K562 (cell line): ENCODE results near the gene PIRT. TPM values are rescaled to one million over a fixed set of nuclear protein-coding genes. Genes with fewer than 3 reads are reported as not detected.

Source experiments
- CC2D1A ChIP-seq: fragments of 450-650 bp; IDR thresholded peaks from 2 replicates; pipeline ENCODE4 v1.6.1; 2017; ENCODE audit warnings: mild to moderate bottlenecking
- RAD21 ChIP-seq, 2 experiments: fragments of 250-450 bp in 1 of 2; fragments of 450-650 bp in 1 of 2; sonication (Bioruptor Pico) in 1 of 2; formaldehyde crosslinking in 1 of 2; IDR thresholded peaks in 1 of 2; conservative IDR thresholded peaks in 1 of 2; 2 replicates each; pipeline versions ENCODE4 v1.4.0 to v1.8.0; 2020 to 2022; ENCODE audit warnings: mild to moderate bottlenecking in 2 of 2, moderate library complexity in 1 of 2
- ZNF384 ChIP-seq: IDR thresholded peaks from 2 replicates; pipeline ENCODE4 v1.6.1; 2012; ENCODE audit warnings: low read depth, low read length, improper control_type of control experiment
- polyA plus RNA-seq, 8 experiments: library from polyadenylated mRNA; depleted of rRNA in 4 of 8; stranded (reverse) in 5 of 8; unstranded in 3 of 8; fragments of >200 nt; fragmentation: Nextera tagmentation in 2 of 8; fragmentation: Illumina TruSeq in 1 of 8; extraction: Ambion mirVana in 2 of 8; extraction: Trizol in 1 of 8; gene quantifications; 2 replicates each; pipeline versions ENCODE4 v1.2.1 to v1.2.3, GENCODE V29; 2011 to 2014; ENCODE audit warnings: inconsistent platforms in 1 of 8, missing spikeins in 1 of 8
- total RNA-seq, 7 experiments: library from RNA; depleted of rRNA in 6 of 7; stranded (reverse); fragments of >200 nt in 6 of 7; fragmentation: Illumina TruSeq in 2 of 7; extraction: Trizol in 2 of 7; gene quantifications; 2 replicates each; pipeline versions ENCODE4 v1.2.1 to v1.2.3, GENCODE V29; 2011 to 2021; ENCODE audit warnings: low replicate concordance in 1 of 7
- TF ChIP-seq, protein P1 (sequence below), 2 experiments: fragments of 450-650 bp; formaldehyde crosslinking in 1 of 2; IDR thresholded peaks; 2 replicates each; pipeline versions ENCODE4 v1.4.0 to v1.6.1; 2014 to 2020; ENCODE audit warnings: mild to moderate bottlenecking in 2 of 2, borderline replicate concordance in 1 of 2, low read depth in 1 of 2
- TF ChIP-seq, protein P2 (sequence below): fragments of 200-800 bp; sonication (Bioruptor generic); IDR thresholded peaks from 2 replicates; pipeline ENCODE4 v1.6.1; 2017; ENCODE audit warnings: missing genetic modification characterization, missing compliant biosample characterization

Gene PIRT
- total and polyA plus RNA-seq, 9 of the 15 experiments (the other 6 are each of a cell fraction or from before 2014, with no cell fraction given): not detected

DNA sequence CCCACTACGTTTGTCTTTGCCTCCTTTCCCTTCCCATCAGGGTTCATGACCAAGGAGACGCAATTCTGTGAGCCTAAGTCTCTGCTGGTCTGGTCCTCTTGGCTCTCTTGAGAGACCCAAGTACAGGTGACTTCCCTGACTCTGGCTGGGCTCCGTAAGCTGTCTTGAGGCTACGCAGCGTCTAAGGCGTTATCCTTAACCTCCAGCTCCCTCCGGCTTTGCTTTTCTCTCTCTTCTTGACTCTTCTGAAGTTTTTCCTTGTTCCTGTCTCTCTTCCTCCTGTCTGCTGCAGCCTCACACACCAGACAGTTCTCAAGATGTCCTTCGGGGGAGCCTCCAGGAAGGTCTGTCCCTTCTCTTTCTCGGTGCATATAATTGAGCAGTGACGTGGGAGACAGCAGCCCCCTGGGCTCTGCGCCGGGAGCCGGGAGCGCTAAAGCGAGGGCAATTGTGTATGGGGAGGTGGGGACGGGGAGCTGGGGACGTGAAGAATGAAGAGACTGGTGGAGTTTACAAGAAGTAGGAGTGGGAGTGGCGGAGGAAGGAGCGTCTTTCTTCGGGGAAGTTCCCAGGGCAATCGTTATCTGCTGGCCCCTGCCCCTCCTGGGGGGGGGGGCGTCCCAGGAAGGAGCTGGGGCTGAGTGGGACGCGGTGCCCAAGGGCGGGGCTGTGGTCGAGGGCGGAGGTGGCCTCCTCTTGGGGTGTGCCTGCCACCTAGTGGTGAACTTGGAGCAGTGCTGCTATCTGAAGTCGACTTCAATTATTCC is 6.9 kb upstream of the PIRT start (continued):
- TF ChIP-seq, protein P1, sequence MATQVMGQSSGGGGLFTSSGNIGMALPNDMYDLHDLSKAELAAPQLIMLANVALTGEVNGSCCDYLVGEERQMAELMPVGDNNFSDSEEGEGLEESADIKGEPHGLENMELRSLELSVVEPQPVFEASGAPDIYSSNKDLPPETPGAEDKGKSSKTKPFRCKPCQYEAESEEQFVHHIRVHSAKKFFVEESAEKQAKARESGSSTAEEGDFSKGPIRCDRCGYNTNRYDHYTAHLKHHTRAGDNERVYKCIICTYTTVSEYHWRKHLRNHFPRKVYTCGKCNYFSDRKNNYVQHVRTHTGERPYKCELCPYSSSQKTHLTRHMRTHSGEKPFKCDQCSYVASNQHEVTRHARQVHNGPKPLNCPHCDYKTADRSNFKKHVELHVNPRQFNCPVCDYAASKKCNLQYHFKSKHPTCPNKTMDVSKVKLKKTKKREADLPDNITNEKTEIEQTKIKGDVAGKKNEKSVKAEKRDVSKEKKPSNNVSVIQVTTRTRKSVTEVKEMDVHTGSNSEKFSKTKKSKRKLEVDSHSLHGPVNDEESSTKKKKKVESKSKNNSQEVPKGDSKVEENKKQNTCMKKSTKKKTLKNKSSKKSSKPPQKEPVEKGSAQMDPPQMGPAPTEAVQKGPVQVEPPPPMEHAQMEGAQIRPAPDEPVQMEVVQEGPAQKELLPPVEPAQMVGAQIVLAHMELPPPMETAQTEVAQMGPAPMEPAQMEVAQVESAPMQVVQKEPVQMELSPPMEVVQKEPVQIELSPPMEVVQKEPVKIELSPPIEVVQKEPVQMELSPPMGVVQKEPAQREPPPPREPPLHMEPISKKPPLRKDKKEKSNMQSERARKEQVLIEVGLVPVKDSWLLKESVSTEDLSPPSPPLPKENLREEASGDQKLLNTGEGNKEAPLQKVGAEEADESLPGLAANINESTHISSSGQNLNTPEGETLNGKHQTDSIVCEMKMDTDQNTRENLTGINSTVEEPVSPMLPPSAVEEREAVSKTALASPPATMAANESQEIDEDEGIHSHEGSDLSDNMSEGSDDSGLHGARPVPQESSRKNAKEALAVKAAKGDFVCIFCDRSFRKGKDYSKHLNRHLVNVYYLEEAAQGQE (IDR thresholded peaks at IDR 0.05; ENCODE audit: borderline replicate concordance): peak; percentile 65
- TF ChIP-seq, protein P1 (CRISPR knock-in tag; IDR thresholded peaks at IDR 0.05; ENCODE audit: low read depth): no peak
- peak; percentile 62 to 78 for TF ChIP-seq RAD21 (CRISPR knock-in tag; conservative IDR thresholded peaks at IDR 0.05 in 1 of 2, IDR thresholded peaks at IDR 0.05 in 1 of 2)
- TF ChIP-seq ZNF384: no peak
- 0 out of 2 replicates have a peak, but pooled peaks have one; percentile 22 for TF ChIP-seq CC2D1A
- TF ChIP-seq, protein P2, sequence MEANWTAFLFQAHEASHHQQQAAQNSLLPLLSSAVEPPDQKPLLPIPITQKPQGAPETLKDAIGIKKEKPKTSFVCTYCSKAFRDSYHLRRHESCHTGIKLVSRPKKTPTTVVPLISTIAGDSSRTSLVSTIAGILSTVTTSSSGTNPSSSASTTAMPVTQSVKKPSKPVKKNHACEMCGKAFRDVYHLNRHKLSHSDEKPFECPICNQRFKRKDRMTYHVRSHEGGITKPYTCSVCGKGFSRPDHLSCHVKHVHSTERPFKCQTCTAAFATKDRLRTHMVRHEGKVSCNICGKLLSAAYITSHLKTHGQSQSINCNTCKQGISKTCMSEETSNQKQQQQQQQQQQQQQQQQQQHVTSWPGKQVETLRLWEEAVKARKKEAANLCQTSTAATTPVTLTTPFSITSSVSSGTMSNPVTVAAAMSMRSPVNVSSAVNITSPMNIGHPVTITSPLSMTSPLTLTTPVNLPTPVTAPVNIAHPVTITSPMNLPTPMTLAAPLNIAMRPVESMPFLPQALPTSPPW (CRISPR knock-in tag): peak; percentile 65
- TF ChIP-seq, all 486 proteins: peak for 9
